Keratinocyte (primary cell): ENCODE results near the gene KSR1. TPM values are rescaled to one million over a fixed set of nuclear protein-coding genes. Genes with fewer than 3 reads are reported as not detected.

ENCODE experiments used
- DNase-seq: peaks from one replicate; pipeline ENCODE4 v3.0.0-alpha.2; 2011; ENCODE audit warnings: low read depth, missing footprints, low spot score
- FAIRE-seq: peaks from 2 replicates; lab custom pipeline; 2011; peaks lifted over from hg19 to GRCh38; lab: Jason Lieb, UNC
- H2AFZ ChIP-seq: 2 replicates; pipeline ENCODE4 v1.6.0; 2012; ENCODE audit warnings: low read length, control low read depth, inconsistent platforms; ENCODE audit not compliant: control insufficient read depth
- H3K27ac ChIP-seq: 2 replicates; pipeline ENCODE4 v1.5.1; 2011; ENCODE audit warnings: low read length; ENCODE audit not compliant: control insufficient read depth, insufficient read depth
- H3K27me3 ChIP-seq: 3 replicates; pipeline ENCODE4 v1.6.0; 2011; ENCODE audit warnings: low read length; ENCODE audit not compliant: control insufficient read depth, insufficient read depth; ENCODE audit errors: extremely low read depth
- H3K36me3 ChIP-seq, 2 experiments: 2 replicates in 1 of 2; 3 replicates in 1 of 2; pipeline ENCODE4 v1.5.1; 2011; ENCODE audit warnings: low read length in 2 of 2, mild to moderate bottlenecking in 1 of 2; ENCODE audit not compliant: control insufficient read depth in 2 of 2, insufficient read depth in 2 of 2; ENCODE audit errors: extremely low read depth in 1 of 2
- H3K4me1 ChIP-seq: 3 replicates; pipeline ENCODE4 v1.5.1; 2011; ENCODE audit warnings: low read length; ENCODE audit not compliant: control insufficient read depth, insufficient read depth; ENCODE audit errors: extremely low read depth
- H3K4me2 ChIP-seq: 3 replicates; pipeline ENCODE4 v1.6.0; 2011; ENCODE audit warnings: low read depth, low read length; ENCODE audit not compliant: control insufficient read depth, insufficient read depth; ENCODE audit errors: extremely low read depth
- H3K4me3 ChIP-seq, 3 experiments: fragments of 200-600 bp in 1 of 3; sonication (generic) in 1 of 3; 2 replicates in 2 of 3; 3 replicates in 1 of 3; pipeline ENCODE4 v1.5.1; 2011 to 2016; ENCODE audit warnings: low read length in 3 of 3, mild to moderate bottlenecking in 3 of 3, control low read depth in 2 of 3, inconsistent platforms in 1 of 3, low read depth in 1 of 3, mixed read lengths in 1 of 3, mixed run types in 1 of 3, moderate library complexity in 1 of 3; ENCODE audit not compliant: control insufficient read depth in 2 of 3, insufficient read depth in 2 of 3; ENCODE audit errors: extremely low read depth in 1 of 3
- H3K79me2 ChIP-seq: 2 replicates; pipeline ENCODE4 v1.6.0; 2012; ENCODE audit warnings: low read length; ENCODE audit not compliant: control insufficient read depth, insufficient read depth
- H3K9ac ChIP-seq: 3 replicates; pipeline ENCODE4 v1.6.0; 2011; ENCODE audit warnings: low read length; ENCODE audit not compliant: control insufficient read depth, insufficient read depth; ENCODE audit errors: extremely low read depth
- H3K9me1 ChIP-seq: 3 replicates; pipeline ENCODE4 v1.6.0; 2011; ENCODE audit warnings: low read length; ENCODE audit not compliant: control insufficient read depth, insufficient read depth; ENCODE audit errors: extremely low read depth
- H3K9me3 ChIP-seq: 2 replicates; pipeline ENCODE4 v1.5.1; 2012; ENCODE audit warnings: low read depth, low read length; ENCODE audit not compliant: control insufficient read depth
- H4K20me1 ChIP-seq: 3 replicates; pipeline ENCODE4 v1.6.0; 2011; ENCODE audit warnings: low read length; ENCODE audit not compliant: control insufficient read depth, insufficient read depth; ENCODE audit errors: extremely low read depth
- EZH2 ChIP-seq: IDR thresholded peaks from one replicate; pipeline ENCODE4 v1.6.1; 2012; ENCODE audit warnings: inconsistent platforms, mild to moderate bottlenecking, low read length, moderate library complexity
- dilution Hi-C: fragments of 300-500 bp; cut with MboI; formaldehyde crosslinking; loops from one replicate; pipeline ENCODE4 v1.7.0; 2020; ENCODE audit warnings: low sequenced_read_pairs; ENCODE audit not compliant: extremely low pct_ligation_motif_present
- polyA plus RNA-seq, 5 experiments: library from polyadenylated mRNA; depleted of rRNA in 3 of 5; stranded (reverse) in 3 of 5; stranded (forward) in 1 of 5; unstranded in 1 of 5; fragments of >200 nt; gene quantifications; 1 replicate in 1 of 5; 2 replicates in 3 of 5; 3 replicates in 1 of 5; pipeline versions ENCODE4 v1.2.1 to v1.2.3, GENCODE V29; 2011 to 2012; ENCODE audit warnings: missing spikeins in 2 of 5, low read depth in 1 of 5, low replicate concordance in 1 of 5
- TF ChIP-seq, protein P1 (sequence below), 3 experiments: IDR thresholded peaks in 1 of 3; conservative IDR thresholded peaks in 1 of 3; optimal IDR thresholded peaks in 1 of 3; 2 replicates in 2 of 3; 3 replicates in 1 of 3; pipeline versions ENCODE3 to v1.5.1; 2011; ENCODE audit warnings: low read length in 3 of 3, mild to moderate bottlenecking in 3 of 3, moderate library complexity in 2 of 3, control low read depth in 1 of 3, inconsistent platforms in 1 of 3; ENCODE audit not compliant: insufficient read depth in 2 of 3; ENCODE audit errors: extremely low read depth in 1 of 3

Gene KSR1
- polyA plus RNA-seq, 1 donor (not counting 4 experiments of a cell fraction or from before 2014, with no cell fraction given) = 1.3 TPM

DNA sequence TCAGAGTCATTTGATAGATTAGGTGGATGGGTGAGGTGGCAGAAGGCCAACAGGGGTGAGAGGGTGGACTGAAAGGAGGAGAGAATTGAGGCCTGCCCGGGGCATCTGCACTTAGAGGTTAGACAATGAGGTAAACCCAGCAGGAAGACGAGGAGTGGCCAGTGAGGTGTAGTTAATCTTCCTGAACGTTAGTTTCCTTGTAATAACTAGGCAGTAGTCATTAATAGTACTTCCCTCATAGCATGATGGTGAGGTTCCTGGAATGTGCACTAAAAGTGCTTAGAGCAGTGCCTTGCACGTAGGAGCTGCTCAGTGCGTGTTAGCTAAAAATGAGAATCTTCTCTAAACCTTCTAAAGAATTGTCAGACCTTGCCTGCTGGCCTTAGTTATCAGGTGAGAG is 13.5 kb upstream of the KSR1 start:
- Histone ChIP-seq H3K4me2 (no peak overlapping the region), H3K4me3 (no peak overlapping the region), H3K79me2 (no peaks in the 10 kb centered on the region), H4K20me1 (no peaks in the 10 kb centered on the region), H3K9me3 (no peaks in the 10 kb centered on the region), H2AFZ (no peak overlapping the region), H3K36me3 (no peaks in the 10 kb centered on the region), H3K9me1 (no peaks in the 10 kb centered on the region), H3K27ac (no peak overlapping the region), H3K4me1 (no peaks in the 10 kb centered on the region), H3K27me3 (no peaks in the 10 kb centered on the region), H3K9ac (no peak overlapping the region)
- FAIRE-seq (no peak), DNase-seq (no peak)
- dilution Hi-C loops = no loop called here
- TF ChIP-seq, protein P1, sequence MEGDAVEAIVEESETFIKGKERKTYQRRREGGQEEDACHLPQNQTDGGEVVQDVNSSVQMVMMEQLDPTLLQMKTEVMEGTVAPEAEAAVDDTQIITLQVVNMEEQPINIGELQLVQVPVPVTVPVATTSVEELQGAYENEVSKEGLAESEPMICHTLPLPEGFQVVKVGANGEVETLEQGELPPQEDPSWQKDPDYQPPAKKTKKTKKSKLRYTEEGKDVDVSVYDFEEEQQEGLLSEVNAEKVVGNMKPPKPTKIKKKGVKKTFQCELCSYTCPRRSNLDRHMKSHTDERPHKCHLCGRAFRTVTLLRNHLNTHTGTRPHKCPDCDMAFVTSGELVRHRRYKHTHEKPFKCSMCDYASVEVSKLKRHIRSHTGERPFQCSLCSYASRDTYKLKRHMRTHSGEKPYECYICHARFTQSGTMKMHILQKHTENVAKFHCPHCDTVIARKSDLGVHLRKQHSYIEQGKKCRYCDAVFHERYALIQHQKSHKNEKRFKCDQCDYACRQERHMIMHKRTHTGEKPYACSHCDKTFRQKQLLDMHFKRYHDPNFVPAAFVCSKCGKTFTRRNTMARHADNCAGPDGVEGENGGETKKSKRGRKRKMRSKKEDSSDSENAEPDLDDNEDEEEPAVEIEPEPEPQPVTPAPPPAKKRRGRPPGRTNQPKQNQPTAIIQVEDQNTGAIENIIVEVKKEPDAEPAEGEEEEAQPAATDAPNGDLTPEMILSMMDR (optimal IDR thresholded peaks at IDR 0.05 in 1 of 3, IDR thresholded peaks at IDR 0.05 in 1 of 3, conservative IDR thresholded peaks at IDR 0.05 in 1 of 3; ENCODE audit: extremely low read depth in 1 of 3, insufficient read depth in 2 of 3, low read length in 3 of 3) = no peak
- TF ChIP-seq EZH2 = no peak

DNA sequence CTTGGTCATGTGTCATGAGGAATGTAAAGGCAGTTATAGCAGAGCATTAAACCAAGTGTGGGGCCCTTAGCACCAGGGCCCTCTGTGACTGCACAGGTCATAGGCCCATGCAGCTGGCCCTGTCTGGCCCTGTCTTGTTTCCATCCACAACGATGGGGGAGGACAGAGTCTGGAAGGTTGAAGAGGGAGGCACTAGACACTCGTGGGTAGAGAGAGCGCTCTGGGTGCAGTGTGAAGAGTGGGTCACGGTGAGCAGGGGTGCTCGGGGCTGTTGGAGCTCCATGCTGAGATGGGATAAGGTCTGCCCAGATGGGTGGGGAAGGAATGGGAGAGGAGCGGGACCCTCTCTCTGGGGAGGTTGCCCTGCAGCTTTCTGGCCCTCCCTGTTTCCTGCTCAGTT is 12.8 kb upstream of the KSR1 start:
- H3K36me3 ChIP-seq = no peaks in the 10 kb centered on the region
- no peaks in the 10 kb centered on the region for H3K79me2 ChIP-seq
- no peak overlapping the region for H3K4me2 ChIP-seq
- H3K9me1 ChIP-seq = no peaks in the 10 kb centered on the region
- FAIRE-seq (no peak), DNase-seq (no peak)
- H3K4me1 ChIP-seq = no peaks in the 10 kb centered on the region
- dilution Hi-C loops = no loop called here
- H4K20me1 ChIP-seq = no peaks in the 10 kb centered on the region
- no peak for TF ChIP-seq EZH2
- TF ChIP-seq, protein P1 (optimal IDR thresholded peaks at IDR 0.05 in 1 of 3, IDR thresholded peaks at IDR 0.05 in 1 of 3, conservative IDR thresholded peaks at IDR 0.05 in 1 of 3; ENCODE audit: extremely low read depth in 1 of 3, insufficient read depth in 2 of 3, low read length in 3 of 3) = no peak
- H3K27ac ChIP-seq = no peak overlapping the region
- H3K27me3 ChIP-seq = no peaks in the 10 kb centered on the region
- no peak overlapping the region for H2AFZ ChIP-seq
- no peaks in the 10 kb centered on the region for H3K9me3 ChIP-seq
- no peak overlapping the region for H3K9ac ChIP-seq
- H3K4me3 ChIP-seq = no peak overlapping the region
